HCT116 (cell line): ENCODE data around the gene CBFA2T3. TPM values are rescaled to one million over a fixed set of nuclear protein-coding genes. Genes with fewer than 3 reads are reported as not detected.

Source experiments
- ATAC-seq: fragments of 200-7000 bp; cut with Tn5 transposase; 2 replicates; pipeline ENCODE4 v1.9.1; 2020; ENCODE audit warnings: mild to moderate bottlenecking, moderate library complexity
- BruUV-seq: library from RNA; stranded (reverse); fragments of 400-500 nt; replicated peaks from 2 replicates; lab custom pipeline; 2021; lab: Mats Ljungman, UMichigan
- CTCF ChIA-PET: fragments of 300-600 bp; sonication (Branson Sonifier 250); formaldehyde crosslinking; loops from one replicate; lab custom pipeline; 2021; ENCODE audit warnings: antibody characterized with exemption; lab: Charles Lee
- POLR2A ChIA-PET: fragments of 300-600, 350-600 bp; sonication (Branson Sonifier 250); formaldehyde crosslinking; loops from one replicate; lab custom pipeline; 2021; ENCODE audit warnings: antibody characterized with exemption; lab: Charles Lee
- RAD21 ChIA-PET, 2 experiments: fragments of 300-600 bp; sonication (Branson Sonifier 250); formaldehyde crosslinking; loops; one replicate each; lab custom pipeline; 2023; ENCODE audit warnings: low total read pairs in 2 of 2; ENCODE audit not compliant: uncharacterized antibody in 2 of 2, unreplicated experiment in 2 of 2, low non-redundant PET in 1 of 2; lab: Charles Lee
- DNase-seq: peaks from one replicate; pipeline ENCODE4 v3.0.0-alpha.2; 2010; ENCODE audit warnings: low read depth, low spot score
- H2AFZ ChIP-seq: fragments of 200-600 bp; shearing (Covaris generic), sonication (generic); 2 replicates; pipeline ENCODE4 v1.6.1; 2017; ENCODE audit warnings: low read depth, mixed run types, mixed read lengths, antibody characterized with exemption, low read length; ENCODE audit not compliant: poor library complexity, severe bottlenecking
- H3K27ac ChIP-seq: 2 replicates; pipeline ENCODE4 v1.5.1; 2012; ENCODE audit warnings: low read depth, low read length
- H3K27me3 ChIP-seq: fragments of 200-600 bp; sonication (generic); 2 replicates; pipeline ENCODE4 v1.6.1; 2016; ENCODE audit warnings: mixed run types, low read length, mixed read lengths; ENCODE audit not compliant: insufficient read depth
- H3K36me3 ChIP-seq, 2 experiments: fragments of 200-500 bp in 1 of 2; fragments of 200-600 bp in 1 of 2; sonication (Bioruptor generic) in 1 of 2; sonication (generic) in 1 of 2; 2 replicates each; pipeline versions ENCODE4 v1.5.1 to v1.6.1; 2014 to 2016; ENCODE audit warnings: low read length in 2 of 2, inconsistent platforms in 1 of 2, mixed read lengths in 1 of 2, mixed run types in 1 of 2; ENCODE audit not compliant: insufficient read depth in 2 of 2, control insufficient read depth in 1 of 2
- H3K4me1 ChIP-seq, 2 experiments: fragments of 200-600 bp in 1 of 2; sonication (generic) in 1 of 2; 2 replicates each; pipeline versions ENCODE4 v1.5.1 to v1.6.1; 2012 to 2017; ENCODE audit warnings: low read length in 2 of 2, inconsistent platforms in 1 of 2, mild to moderate bottlenecking in 1 of 2, mixed read lengths in 1 of 2, mixed run types in 1 of 2, moderate library complexity in 1 of 2; ENCODE audit not compliant: insufficient read depth in 2 of 2, control insufficient read depth in 1 of 2
- H3K4me2 ChIP-seq: fragments of 200-600 bp; sonication (generic); 2 replicates; pipeline ENCODE4 v1.6.1; 2017; ENCODE audit warnings: mixed run types, low read length, mixed read lengths
- H3K4me3 ChIP-seq, 2 experiments: fragments of 200-600 bp in 1 of 2; sonication (generic) in 1 of 2; replicated peaks in 1 of 2; 2 replicates each; pipeline ENCODE4 v1.5.1; 2011 to 2016; ENCODE audit warnings: low read length in 2 of 2, control low read depth in 1 of 2, low read depth in 1 of 2, mild to moderate bottlenecking in 1 of 2, mixed read lengths in 1 of 2, mixed run types in 1 of 2
- H3K79me2 ChIP-seq: fragments of 200-600 bp; sonication (generic); 2 replicates; pipeline ENCODE4 v1.6.1; 2017; ENCODE audit warnings: mild to moderate bottlenecking, mixed run types, low read length, moderate library complexity, mixed read lengths; ENCODE audit not compliant: insufficient read depth
- H3K9ac ChIP-seq: fragments of 200-600 bp; sonication (generic); 2 replicates; pipeline ENCODE4 v1.6.1; 2016; ENCODE audit warnings: low read length, mixed read lengths
- H3K9me2 ChIP-seq: fragments of 200-600 bp; sonication (generic), shearing (Covaris generic); 2 replicates; pipeline ENCODE4 v1.6.1; 2017; ENCODE audit warnings: mixed run types, mild to moderate bottlenecking, moderate library complexity; ENCODE audit not compliant: insufficient read depth
- H3K9me3 ChIP-seq, 2 experiments: fragments of 200-500 bp in 1 of 2; fragments of 200-600 bp in 1 of 2; sonication (Bioruptor generic) in 1 of 2; sonication (generic) in 1 of 2; 2 replicates each; pipeline ENCODE4 v1.6.1; 2014 to 2017; ENCODE audit warnings: low read length in 2 of 2, mixed read lengths in 2 of 2, inconsistent platforms in 1 of 2, low read depth in 1 of 2, mild to moderate bottlenecking in 1 of 2, mixed run types in 1 of 2, moderate library complexity in 1 of 2; ENCODE audit not compliant: control insufficient read depth in 1 of 2, insufficient read depth in 1 of 2
- H4K20me1 ChIP-seq: fragments of 200-600 bp; sonication (generic), shearing (Covaris generic); 2 replicates; pipeline ENCODE4 v1.6.1; 2017; ENCODE audit warnings: mixed run types, mild to moderate bottlenecking, moderate library complexity; ENCODE audit not compliant: insufficient read depth
- CBX3 ChIP-seq: IDR thresholded peaks from 2 replicates; pipeline ENCODE4 v1.6.1; 2012; ENCODE audit warnings: low read depth
- ELF1 ChIP-seq: IDR thresholded peaks from 2 replicates; pipeline ENCODE4 v1.6.1; 2012; ENCODE audit warnings: low read depth, borderline replicate concordance
- EZH2 ChIP-seq: fragments of 200-600 bp; sonication (generic); IDR thresholded peaks from 2 replicates; pipeline ENCODE4 v1.6.1; 2017; ENCODE audit warnings: antibody characterized with exemption, mixed run types
- EZH2phosphoT487 ChIP-seq: fragments of 200-600 bp; IDR thresholded peaks from 2 replicates; pipeline ENCODE4 v1.6.1; 2018; ENCODE audit warnings: antibody characterized with exemption, borderline replicate concordance
- JUND ChIP-seq: IDR thresholded peaks from 2 replicates; pipeline ENCODE4 v1.6.1; 2012
- POLR2AphosphoS5 ChIP-seq: IDR thresholded peaks from 2 replicates; pipeline ENCODE4 v1.6.1; 2011; ENCODE audit warnings: mild to moderate bottlenecking, low read depth, low read length, moderate library complexity
- RAD21 ChIP-seq: IDR thresholded peaks from 2 replicates; pipeline ENCODE4 v1.6.1; 2012; ENCODE audit warnings: low read depth, mild to moderate bottlenecking
- SIN3A ChIP-seq: IDR thresholded peaks from 2 replicates; pipeline ENCODE4 v1.6.1; 2012; ENCODE audit warnings: low read depth
- SP1 ChIP-seq: IDR thresholded peaks from 2 replicates; pipeline ENCODE4 v1.6.1; 2012; ENCODE audit warnings: low read depth
- SRF ChIP-seq: IDR thresholded peaks from 2 replicates; pipeline ENCODE4 v1.6.1; 2012; ENCODE audit warnings: low read depth
- TCF7L2 ChIP-seq: IDR thresholded peaks from 2 replicates; pipeline ENCODE4 v1.7.0; 2011; ENCODE audit warnings: borderline replicate concordance, inconsistent platforms; ENCODE audit not compliant: insufficient read depth, insufficient read length; ENCODE audit errors: extremely low read depth
- YY1 ChIP-seq: IDR thresholded peaks from 2 replicates; pipeline ENCODE4 v1.6.1; 2011; ENCODE audit warnings: low read length, low read depth, moderate library complexity, mild to moderate bottlenecking; ENCODE audit not compliant: insufficient replicate concordance; ENCODE audit errors: extremely low read depth
- ZFX ChIP-seq: fragments of 450-650 bp; IDR thresholded peaks from 2 replicates; pipeline ENCODE4 v1.6.1; 2017
- intact Hi-C: fragments of 100-400 bp; cut with micrococcal nuclease; formaldehyde crosslinking; loops from 2 replicates; pipeline ENCODE4 v1.10.0; 2022
- total RNA-seq: library from RNA; stranded (reverse); gene quantifications from one replicate; pipeline ENCODE4 v1.2.1, GENCODE V29; 2021; ENCODE audit not compliant: unreplicated experiment
- TF ChIP-seq, protein P1 (sequence below): IDR thresholded peaks from 2 replicates; pipeline ENCODE4 v1.6.1; 2012; ENCODE audit warnings: low read depth
- TF ChIP-seq, protein P2 (sequence below): IDR thresholded peaks from 2 replicates; pipeline ENCODE4 v1.6.1; 2011; ENCODE audit warnings: mild to moderate bottlenecking, low read length, moderate library complexity; ENCODE audit not compliant: insufficient replicate concordance; ENCODE audit errors: extremely low read depth
- TF ChIP-seq, protein P3 (sequence below), 3 experiments: fragments of 200-600 bp in 1 of 3; sonication (generic) in 1 of 3; IDR thresholded peaks in 2 of 3; conservative IDR thresholded peaks in 1 of 3; 2 replicates each; pipeline ENCODE4 v1.5.1; 2012 to 2017; ENCODE audit warnings: low read depth in 2 of 3, low read length in 2 of 3, antibody characterized with exemption in 1 of 3, borderline replicate concordance in 1 of 3, control low read depth in 1 of 3, mild to moderate bottlenecking in 1 of 3, mixed read lengths in 1 of 3, mixed run types in 1 of 3, moderate library complexity in 1 of 3; ENCODE audit not compliant: insufficient read depth in 1 of 3
- TF ChIP-seq, protein P4 (sequence below): IDR thresholded peaks from 2 replicates; pipeline ENCODE4 v1.6.1; 2012
- TF ChIP-seq, protein P5 (sequence below): IDR thresholded peaks from 2 replicates; pipeline ENCODE4 v1.6.1; 2012

CBFA2T3 gene
- total RNA-seq, 1 experiment from 2014 or later, result 19.1 TPM

DNA sequence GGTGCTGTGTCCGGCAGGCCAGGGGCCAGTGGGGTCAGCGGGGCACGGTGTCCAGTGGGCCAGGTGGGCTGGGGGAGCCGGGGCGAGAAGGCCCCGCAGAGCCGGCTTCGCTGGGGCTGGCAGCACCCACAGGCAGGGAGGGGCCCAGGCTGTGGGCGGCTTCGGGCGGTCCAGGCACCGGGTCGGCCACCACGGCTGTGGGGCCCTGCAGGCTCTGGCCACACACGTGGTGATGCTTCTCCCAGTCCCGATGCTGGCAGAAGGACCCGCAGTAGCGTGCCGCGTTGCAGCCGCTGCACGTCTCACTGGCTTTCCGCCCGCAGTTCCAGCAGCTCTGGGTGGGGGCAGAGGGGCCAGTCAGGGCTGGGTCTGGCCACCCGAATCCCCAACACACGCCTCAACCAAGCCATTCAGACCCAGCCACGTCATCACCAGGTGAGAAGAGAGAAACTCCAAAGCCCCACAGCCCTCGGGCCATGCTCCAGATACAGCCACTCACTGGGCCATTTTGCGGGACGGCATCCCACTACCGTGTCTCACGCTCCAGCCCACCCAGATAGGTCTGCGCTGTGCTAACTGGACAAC lies 100.0 kb downstream of the CBFA2T3 start:
- no peak for ATAC-seq
- H3K4me2 ChIP-seq, result no peak overlapping the region
- peaks cover 0 to under 1% of the 10 kb centered on the region in 2 experiments; a peak in 1 of 4 replicates for H3K4me1 ChIP-seq
- no TSS peak for BruUV-seq
- POLR2A ChIA-PET, result interaction anchor here (0.5 kb wide), 1 partner anchor 370 kb away, joined by 3 read pairs; no protein-coding TSS in a partner anchor
- CTCF ChIA-PET, result no interaction called here
- RAD21 ChIA-PET, result no interaction called here
- intact Hi-C loops, result no loop called here
- no peaks in the 10 kb centered on the region for H3K9me3 ChIP-seq
- no peak overlapping the region for H3K27ac ChIP-seq
- no peak for DNase-seq
- H3K36me3 ChIP-seq, result no peaks in the 10 kb centered on the region
- no peaks in the 10 kb centered on the region for H3K9me2 ChIP-seq
- no peaks in the 10 kb centered on the region for H3K27me3 ChIP-seq
- no peak overlapping the region for H2AFZ ChIP-seq
- H3K4me3 ChIP-seq, result no peak overlapping the region
- no peaks in the 10 kb centered on the region for H3K79me2 ChIP-seq
- H3K9ac ChIP-seq, result no peak overlapping the region
- no peaks in the 10 kb centered on the region for H4K20me1 ChIP-seq
- no peak for TF ChIP-seq TCF7L2
- no peak for TF ChIP-seq ZFX
- no peak for TF ChIP-seq SP1
- no peak for TF ChIP-seq YY1
- TF ChIP-seq JUND, result no peak
- TF ChIP-seq, protein P1, sequence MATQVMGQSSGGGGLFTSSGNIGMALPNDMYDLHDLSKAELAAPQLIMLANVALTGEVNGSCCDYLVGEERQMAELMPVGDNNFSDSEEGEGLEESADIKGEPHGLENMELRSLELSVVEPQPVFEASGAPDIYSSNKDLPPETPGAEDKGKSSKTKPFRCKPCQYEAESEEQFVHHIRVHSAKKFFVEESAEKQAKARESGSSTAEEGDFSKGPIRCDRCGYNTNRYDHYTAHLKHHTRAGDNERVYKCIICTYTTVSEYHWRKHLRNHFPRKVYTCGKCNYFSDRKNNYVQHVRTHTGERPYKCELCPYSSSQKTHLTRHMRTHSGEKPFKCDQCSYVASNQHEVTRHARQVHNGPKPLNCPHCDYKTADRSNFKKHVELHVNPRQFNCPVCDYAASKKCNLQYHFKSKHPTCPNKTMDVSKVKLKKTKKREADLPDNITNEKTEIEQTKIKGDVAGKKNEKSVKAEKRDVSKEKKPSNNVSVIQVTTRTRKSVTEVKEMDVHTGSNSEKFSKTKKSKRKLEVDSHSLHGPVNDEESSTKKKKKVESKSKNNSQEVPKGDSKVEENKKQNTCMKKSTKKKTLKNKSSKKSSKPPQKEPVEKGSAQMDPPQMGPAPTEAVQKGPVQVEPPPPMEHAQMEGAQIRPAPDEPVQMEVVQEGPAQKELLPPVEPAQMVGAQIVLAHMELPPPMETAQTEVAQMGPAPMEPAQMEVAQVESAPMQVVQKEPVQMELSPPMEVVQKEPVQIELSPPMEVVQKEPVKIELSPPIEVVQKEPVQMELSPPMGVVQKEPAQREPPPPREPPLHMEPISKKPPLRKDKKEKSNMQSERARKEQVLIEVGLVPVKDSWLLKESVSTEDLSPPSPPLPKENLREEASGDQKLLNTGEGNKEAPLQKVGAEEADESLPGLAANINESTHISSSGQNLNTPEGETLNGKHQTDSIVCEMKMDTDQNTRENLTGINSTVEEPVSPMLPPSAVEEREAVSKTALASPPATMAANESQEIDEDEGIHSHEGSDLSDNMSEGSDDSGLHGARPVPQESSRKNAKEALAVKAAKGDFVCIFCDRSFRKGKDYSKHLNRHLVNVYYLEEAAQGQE, result no peak
- TF ChIP-seq EZH2phosphoT487, result no peak
- TF ChIP-seq CBX3, result no peak
- TF ChIP-seq ELF1, result no peak
- TF ChIP-seq, protein P2, sequence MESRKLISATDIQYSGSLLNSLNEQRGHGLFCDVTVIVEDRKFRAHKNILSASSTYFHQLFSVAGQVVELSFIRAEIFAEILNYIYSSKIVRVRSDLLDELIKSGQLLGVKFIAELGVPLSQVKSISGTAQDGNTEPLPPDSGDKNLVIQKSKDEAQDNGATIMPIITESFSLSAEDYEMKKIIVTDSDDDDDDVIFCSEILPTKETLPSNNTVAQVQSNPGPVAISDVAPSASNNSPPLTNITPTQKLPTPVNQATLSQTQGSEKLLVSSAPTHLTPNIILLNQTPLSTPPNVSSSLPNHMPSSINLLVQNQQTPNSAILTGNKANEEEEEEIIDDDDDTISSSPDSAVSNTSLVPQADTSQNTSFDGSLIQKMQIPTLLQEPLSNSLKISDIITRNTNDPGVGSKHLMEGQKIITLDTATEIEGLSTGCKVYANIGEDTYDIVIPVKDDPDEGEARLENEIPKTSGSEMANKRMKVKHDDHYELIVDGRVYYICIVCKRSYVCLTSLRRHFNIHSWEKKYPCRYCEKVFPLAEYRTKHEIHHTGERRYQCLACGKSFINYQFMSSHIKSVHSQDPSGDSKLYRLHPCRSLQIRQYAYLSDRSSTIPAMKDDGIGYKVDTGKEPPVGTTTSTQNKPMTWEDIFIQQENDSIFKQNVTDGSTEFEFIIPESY, result no peak
- TF ChIP-seq, protein P3, sequence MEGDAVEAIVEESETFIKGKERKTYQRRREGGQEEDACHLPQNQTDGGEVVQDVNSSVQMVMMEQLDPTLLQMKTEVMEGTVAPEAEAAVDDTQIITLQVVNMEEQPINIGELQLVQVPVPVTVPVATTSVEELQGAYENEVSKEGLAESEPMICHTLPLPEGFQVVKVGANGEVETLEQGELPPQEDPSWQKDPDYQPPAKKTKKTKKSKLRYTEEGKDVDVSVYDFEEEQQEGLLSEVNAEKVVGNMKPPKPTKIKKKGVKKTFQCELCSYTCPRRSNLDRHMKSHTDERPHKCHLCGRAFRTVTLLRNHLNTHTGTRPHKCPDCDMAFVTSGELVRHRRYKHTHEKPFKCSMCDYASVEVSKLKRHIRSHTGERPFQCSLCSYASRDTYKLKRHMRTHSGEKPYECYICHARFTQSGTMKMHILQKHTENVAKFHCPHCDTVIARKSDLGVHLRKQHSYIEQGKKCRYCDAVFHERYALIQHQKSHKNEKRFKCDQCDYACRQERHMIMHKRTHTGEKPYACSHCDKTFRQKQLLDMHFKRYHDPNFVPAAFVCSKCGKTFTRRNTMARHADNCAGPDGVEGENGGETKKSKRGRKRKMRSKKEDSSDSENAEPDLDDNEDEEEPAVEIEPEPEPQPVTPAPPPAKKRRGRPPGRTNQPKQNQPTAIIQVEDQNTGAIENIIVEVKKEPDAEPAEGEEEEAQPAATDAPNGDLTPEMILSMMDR (IDR thresholded peaks at IDR 0.05 in 2 of 3, conservative IDR thresholded peaks at IDR 0.05 in 1 of 3; ENCODE audit: borderline replicate concordance in 1 of 3, insufficient read depth in 1 of 3, low read depth in 2 of 3, low read length in 2 of 3), result no peak
- no peak for TF ChIP-seq SIN3A
- TF ChIP-seq, protein P4, sequence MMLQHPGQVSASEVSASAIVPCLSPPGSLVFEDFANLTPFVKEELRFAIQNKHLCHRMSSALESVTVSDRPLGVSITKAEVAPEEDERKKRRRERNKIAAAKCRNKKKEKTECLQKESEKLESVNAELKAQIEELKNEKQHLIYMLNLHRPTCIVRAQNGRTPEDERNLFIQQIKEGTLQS, result no peak
- TF ChIP-seq SRF, result no peak
- no peak for TF ChIP-seq EZH2
- no peak for TF ChIP-seq RAD21
- TF ChIP-seq, protein P5, sequence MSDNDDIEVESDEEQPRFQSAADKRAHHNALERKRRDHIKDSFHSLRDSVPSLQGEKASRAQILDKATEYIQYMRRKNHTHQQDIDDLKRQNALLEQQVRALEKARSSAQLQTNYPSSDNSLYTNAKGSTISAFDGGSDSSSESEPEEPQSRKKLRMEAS, result no peak
- TF ChIP-seq POLR2AphosphoS5, result no peak
